SU-DHL-6 (cell line): ENCODE measurements around the gene PLA2G4B.
"Not testable (repeated sequence)": the region's sequence is repeated elsewhere in the genome, so short reads cannot be mapped to it uniquely, and the experiment has no call there.

Experiments
- H2AFZ ChIP-seq: fragments of 200-600 bp; sonication (generic); 2 replicates; pipeline ENCODE4 v1.6.1; 2014; ENCODE audit warnings: low read depth, mild to moderate bottlenecking, moderate library complexity, mixed read lengths, antibody characterized with exemption, low read length; ENCODE audit not compliant: severe bottlenecking
- H3F3A ChIP-seq: fragments of 200-600 bp; shearing (Covaris generic); 2 replicates; pipeline ENCODE4 v1.6.0; 2016; ENCODE audit warnings: antibody characterized with exemption, mild to moderate bottlenecking; ENCODE audit not compliant: insufficient read depth
- H3K27ac ChIP-seq: fragments of 200-600 bp; sonication (generic); 2 replicates; pipeline ENCODE4 v1.5.1; 2016; ENCODE audit warnings: low read depth, mild to moderate bottlenecking, low read length, moderate library complexity, mixed read lengths
- H3K27me3 ChIP-seq: fragments of 200-600 bp; sonication (generic), shearing (Covaris generic); 2 replicates; pipeline ENCODE4 v1.6.0; 2014; ENCODE audit warnings: mild to moderate bottlenecking, low read length
- H3K36me3 ChIP-seq: fragments of 200-600 bp; sonication (generic); 2 replicates; pipeline ENCODE4 v1.6.1; 2014; ENCODE audit warnings: mild to moderate bottlenecking, low read length, mixed read lengths
- H3K4me2 ChIP-seq: fragments of 300-600, 200-600 bp; shearing (Covaris generic), sonication (generic); 2 replicates; pipeline ENCODE4 v1.6.0; 2014; ENCODE audit warnings: low read length, low read depth, mild to moderate bottlenecking; ENCODE audit not compliant: poor library complexity, severe bottlenecking
- H3K4me3 ChIP-seq: fragments of 200-600 bp; sonication (generic); 2 replicates; pipeline ENCODE4 v1.5.1; 2014; ENCODE audit warnings: antibody characterized with exemption, low read length, mild to moderate bottlenecking, mixed read lengths; ENCODE audit not compliant: insufficient read depth, poor library complexity, severe bottlenecking
- H3K79me2 ChIP-seq: fragments of 200-600 bp; sonication (generic); 2 replicates; pipeline ENCODE4 v1.6.1; 2014; ENCODE audit warnings: mild to moderate bottlenecking, low read length, moderate library complexity; ENCODE audit not compliant: insufficient read depth
- H3K9ac ChIP-seq: fragments of 200-600 bp; sonication (generic); 2 replicates; pipeline ENCODE4 v1.7.0; 2014; ENCODE audit warnings: mild to moderate bottlenecking, low read length
- H3K9me2 ChIP-seq: fragments of 200-600 bp; sonication (generic); replicated peaks from 2 replicates; pipeline ENCODE4 v1.6.1; 2014; ENCODE audit warnings: low read length; ENCODE audit not compliant: insufficient read depth
- H3K9me3 ChIP-seq: fragments of 200-600 bp; sonication (generic); 2 replicates; pipeline ENCODE4 v1.6.1; 2014; ENCODE audit warnings: low read length, mixed read lengths; ENCODE audit not compliant: insufficient read depth
- H4K20me1 ChIP-seq: fragments of 200-600 bp; sonication (generic); 2 replicates; pipeline ENCODE4 v1.6.1; 2014; ENCODE audit warnings: low read depth, mild to moderate bottlenecking, antibody characterized with exemption, low read length, moderate library complexity, mixed read lengths
- CTCF ChIP-seq: fragments of 200-600 bp; sonication (generic); IDR thresholded peaks from one replicate; pipeline ENCODE4 v1.5.1; 2017; ENCODE audit warnings: antibody characterized with exemption, mild to moderate bottlenecking, low read length, moderate library complexity; ENCODE audit not compliant: insufficient read depth, poor library complexity, severe bottlenecking
- EZH2phosphoT487 ChIP-seq: fragments of 200-600 bp; sonication (generic), shearing (Covaris generic); conservative IDR thresholded peaks from 2 replicates; pipeline ENCODE4 v1.6.1; 2018; ENCODE audit warnings: mild to moderate bottlenecking, antibody characterized with exemption, low read length, moderate library complexity, mixed read lengths

PLA2G4B gene

GRCh38 chr15:41829959-41830646, 8.5 kb upstream of the PLA2G4B start:
- no peaks in the 10 kb centered on the region for H3K9me3 ChIP-seq
- no peak overlapping the region for H3K27ac ChIP-seq

GRCh38 chr15:41831291-41831690, 7.4 kb upstream of the PLA2G4B start:
- not testable (repeated sequence) for H2AFZ ChIP-seq, H3K27ac ChIP-seq, H3K9me3 ChIP-seq, H3F3A ChIP-seq, H3K36me3 ChIP-seq, H3K4me2 ChIP-seq, H3K9me2 ChIP-seq, H3K9ac ChIP-seq, H3K79me2 ChIP-seq, H3K27me3 ChIP-seq, H4K20me1 ChIP-seq, H3K4me3 ChIP-seq

More at GRCh38 chr15:41829959-41830646, 8.5 kb upstream of the PLA2G4B start:
- Histone ChIP-seq H3K9me2 (no peaks in the 10 kb centered on the region), H3K79me2 (no peaks in the 10 kb centered on the region), H3K9ac (no peak overlapping the region), H3K36me3 (no peaks in the 10 kb centered on the region), H2AFZ (no peak overlapping the region), H3F3A (no peaks in the 10 kb centered on the region), H3K27me3 (no peaks in the 10 kb centered on the region), H3K4me2 (no peak overlapping the region), H4K20me1 (no peaks in the 10 kb centered on the region), H3K4me3 (no peak overlapping the region)
- no peak for TF ChIP-seq CTCF
- no peak for TF ChIP-seq EZH2phosphoT487

GRCh38 chr15:41832208-41832607, 6.4 kb upstream of the PLA2G4B start:
- no peaks in the 10 kb centered on the region for H3K36me3 ChIP-seq
- H4K20me1 ChIP-seq: no peaks in the 10 kb centered on the region
- no peaks in the 10 kb centered on the region for H3K79me2 ChIP-seq

More at GRCh38 chr15:41832208-41832607, 6.4 kb upstream of the PLA2G4B start:
- no peaks in the 10 kb centered on the region for H3K27me3 ChIP-seq
- H3F3A ChIP-seq: no peaks in the 10 kb centered on the region
- H3K9me3 ChIP-seq: no peaks in the 10 kb centered on the region
- no peak for TF ChIP-seq EZH2phosphoT487
- TF ChIP-seq CTCF: no peak
- no peak overlapping the region for H3K9ac ChIP-seq
- H3K4me2 ChIP-seq: no peak overlapping the region
- no peak overlapping the region for H3K27ac ChIP-seq
- H3K4me3 ChIP-seq: no peak overlapping the region
- no peaks in the 10 kb centered on the region for H3K9me2 ChIP-seq
- no peak overlapping the region for H2AFZ ChIP-seq
